K562 treated with DMSO at 1 percent for 24 hours (cell line): ENCODE data around the gene PLEKHN1. TPM values are rescaled to one million over a fixed set of nuclear protein-coding genes. Genes with fewer than 3 reads are reported as not detected.

Source experiments
- total RNA-seq: library from RNA; unstranded; fragments of 300-600 nt; gene quantifications from 2 replicates; pipeline ENCODE4 v1.2.3, GENCODE V29; 2022; ENCODE audit warnings: low read depth; ENCODE audit not compliant: insufficient read depth

Gene PLEKHN1
- total RNA-seq: 0.25 and 0.73 TPM in 2 replicates

DNA sequence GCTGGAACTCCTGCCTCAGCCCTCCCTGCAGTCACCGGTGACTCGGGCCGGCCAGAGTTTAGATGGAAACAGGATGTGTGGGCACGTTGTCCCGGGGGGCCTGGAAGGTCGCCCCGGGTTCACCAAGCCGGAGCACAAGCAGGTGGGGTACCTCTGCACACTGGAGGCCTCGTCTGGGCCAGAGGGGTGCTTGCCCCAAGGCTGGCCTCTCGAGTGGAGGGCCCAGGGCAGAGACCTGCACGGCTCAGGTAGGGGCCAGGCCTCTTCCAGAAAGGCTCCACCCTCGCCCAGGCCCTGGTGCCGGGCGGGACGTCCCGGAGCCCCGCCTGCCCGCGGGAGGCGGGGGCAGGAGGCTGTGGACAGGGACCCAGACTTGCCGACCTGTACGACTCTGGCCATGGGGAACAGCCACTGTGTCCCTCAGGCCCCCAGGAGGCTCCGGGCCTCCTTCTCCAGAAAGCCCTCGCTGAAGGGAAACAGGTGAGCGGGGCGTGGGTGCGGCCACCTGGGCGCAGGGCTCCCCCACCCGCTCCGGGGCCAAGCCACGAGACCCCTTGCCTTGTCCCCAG is at the start of gene PLEKHN1:
Gene PLEKHN1, plus strand, starts transcription at position 348 of the 569 bp plus-strand sequence. Its CDS starts 50 bp downstream, at position 398.

DNA sequence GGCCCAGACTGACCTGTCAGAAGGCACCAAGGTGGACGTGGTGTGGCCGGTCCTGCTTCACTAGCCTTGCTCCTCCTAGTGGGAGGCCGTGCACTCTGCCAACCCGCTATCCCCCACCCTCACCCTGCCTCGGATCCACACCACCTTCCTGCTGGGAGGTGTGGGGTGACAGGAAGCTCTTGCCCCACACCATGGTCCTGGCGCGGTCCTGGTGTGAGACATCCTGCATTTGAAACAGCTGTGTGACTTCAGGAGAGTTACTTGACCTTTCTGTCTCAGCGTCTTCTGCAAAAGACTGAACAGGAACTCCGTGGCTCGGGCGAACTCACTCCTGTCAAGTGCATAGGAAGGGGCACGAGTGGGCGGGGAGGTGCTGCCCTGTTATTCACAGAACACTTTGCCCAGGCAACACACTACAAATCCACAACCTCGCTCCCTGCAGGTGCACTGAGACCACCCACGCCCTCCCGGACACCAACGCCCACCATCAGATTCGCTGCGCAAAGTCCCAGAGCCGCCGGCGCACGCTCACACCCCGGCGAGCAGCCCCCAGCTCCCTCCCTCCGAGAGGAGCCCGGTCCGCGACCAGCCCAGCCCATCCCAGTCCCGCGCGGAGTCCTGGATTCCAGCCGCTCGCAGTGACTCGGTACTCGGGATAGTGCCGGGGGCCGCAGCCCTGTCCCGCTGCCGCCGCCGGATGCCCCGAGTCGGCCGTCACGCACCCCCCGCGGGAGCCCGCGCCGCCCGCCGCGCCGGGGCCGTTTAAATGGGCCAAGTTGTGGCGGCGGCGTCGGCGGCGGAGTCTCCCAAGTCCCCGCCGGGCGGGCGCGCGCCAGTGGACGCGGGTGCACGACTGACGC is 42.9 kb upstream of the PLEKHN1 start, which contains the start of gene SAMD11:
Gene SAMD11, plus strand, starts transcription at position 793 of the 860 bp plus-strand sequence. CDS start 509 bp downstream, outside the sequence.

DNA sequence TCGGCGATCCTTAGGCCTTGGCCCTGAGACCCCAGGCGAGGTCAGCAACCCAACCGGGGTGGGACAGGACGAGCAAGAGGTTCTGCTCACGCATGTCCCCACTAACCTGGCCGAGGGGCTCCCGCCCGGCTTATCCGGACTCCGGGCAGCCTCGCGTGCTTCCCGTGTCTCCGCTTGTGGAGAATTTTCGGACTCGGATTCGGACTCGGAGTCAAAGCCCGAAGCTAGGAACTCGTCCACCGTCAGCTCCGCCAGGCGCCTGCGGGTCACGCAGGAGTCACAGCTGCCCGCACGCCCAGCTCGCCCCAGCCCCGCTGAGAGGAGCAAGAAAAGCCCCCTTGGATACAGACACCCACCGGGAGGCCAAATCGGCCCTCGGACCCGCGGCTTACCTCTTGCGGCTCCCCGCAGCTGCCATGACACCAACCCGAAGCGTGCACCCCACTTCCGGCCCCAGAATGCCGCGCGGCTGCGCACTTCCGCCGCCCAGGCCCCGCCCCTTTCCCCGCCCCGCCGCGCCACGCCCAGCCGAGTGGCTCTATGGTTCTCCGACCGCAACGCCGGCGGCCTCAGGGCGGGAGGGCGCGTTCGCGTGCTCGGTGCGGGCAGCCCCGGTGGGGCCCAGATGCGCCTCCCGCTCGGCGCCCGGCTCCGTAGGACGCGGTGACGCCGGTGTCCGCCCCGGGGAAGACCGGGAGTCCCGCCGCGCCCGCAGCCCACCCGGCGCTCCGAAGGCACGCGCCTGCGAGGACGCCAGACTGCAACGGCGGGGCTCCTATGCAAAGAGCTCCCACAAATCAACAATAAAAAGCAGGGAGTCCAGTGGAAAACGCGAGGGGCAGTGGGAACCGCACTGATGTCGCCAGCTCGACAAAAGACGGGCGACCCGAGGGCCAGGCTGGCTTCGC is 7.2 kb upstream of the PLEKHN1 start, which contains the start of gene NOC2L:
Gene NOC2L, minus strand, starts transcription at position 434 of the 908 bp plus-strand sequence. Its CDS starts 16 bp downstream, at position 418.

GRCh38 chr1:960363-961131 is 5.7 kb upstream of the PLEKHN1 start, which contains the start of gene KLHL17:
KLHL17 (plus strand) TSS chr1:960584; CDS start chr1:960694, 110 bp downstream.

DNA sequence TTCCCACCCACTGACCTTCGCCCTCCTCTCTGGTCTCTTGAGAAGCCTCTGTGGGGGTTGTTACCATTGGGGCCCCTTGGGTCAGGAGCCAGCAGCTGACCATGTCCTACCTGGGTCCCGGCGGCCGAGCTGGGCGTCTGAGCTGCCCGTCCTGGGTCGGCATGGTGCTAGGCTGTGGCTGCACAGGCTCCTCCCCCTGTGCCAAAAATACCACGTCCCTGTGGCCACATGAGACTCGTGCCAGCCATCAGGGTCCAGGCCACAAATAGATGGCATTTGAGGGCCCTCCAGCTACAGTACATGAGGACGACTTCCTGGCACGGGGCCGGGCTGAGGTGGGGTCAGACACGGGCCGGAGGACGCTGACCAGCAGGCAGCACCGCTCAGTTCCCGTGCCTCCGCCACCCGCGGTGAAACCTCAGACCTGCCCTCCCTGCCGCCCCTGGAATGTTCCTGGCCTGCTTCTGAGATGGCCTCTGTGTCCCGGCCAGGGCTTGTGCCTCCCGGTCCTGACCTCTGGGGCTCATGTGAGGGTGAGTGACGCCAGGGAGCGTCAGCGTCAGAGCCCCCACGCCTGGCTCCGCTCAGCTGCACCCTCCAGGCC is 15.8 kb downstream of the PLEKHN1 start, which contains the start of gene PERM1:
Gene PERM1, minus strand, starts transcription at position 139 of the 604 bp plus-strand sequence. CDS start 1,064 bp downstream, outside the sequence.

GRCh38 chr1:999725-1000356 is 33.6 kb downstream of the PLEKHN1 start, which contains the start of gene HES4:
HES4 (minus strand) TSS chr1:1000097; CDS start chr1:999973, 124 bp downstream.

DNA sequence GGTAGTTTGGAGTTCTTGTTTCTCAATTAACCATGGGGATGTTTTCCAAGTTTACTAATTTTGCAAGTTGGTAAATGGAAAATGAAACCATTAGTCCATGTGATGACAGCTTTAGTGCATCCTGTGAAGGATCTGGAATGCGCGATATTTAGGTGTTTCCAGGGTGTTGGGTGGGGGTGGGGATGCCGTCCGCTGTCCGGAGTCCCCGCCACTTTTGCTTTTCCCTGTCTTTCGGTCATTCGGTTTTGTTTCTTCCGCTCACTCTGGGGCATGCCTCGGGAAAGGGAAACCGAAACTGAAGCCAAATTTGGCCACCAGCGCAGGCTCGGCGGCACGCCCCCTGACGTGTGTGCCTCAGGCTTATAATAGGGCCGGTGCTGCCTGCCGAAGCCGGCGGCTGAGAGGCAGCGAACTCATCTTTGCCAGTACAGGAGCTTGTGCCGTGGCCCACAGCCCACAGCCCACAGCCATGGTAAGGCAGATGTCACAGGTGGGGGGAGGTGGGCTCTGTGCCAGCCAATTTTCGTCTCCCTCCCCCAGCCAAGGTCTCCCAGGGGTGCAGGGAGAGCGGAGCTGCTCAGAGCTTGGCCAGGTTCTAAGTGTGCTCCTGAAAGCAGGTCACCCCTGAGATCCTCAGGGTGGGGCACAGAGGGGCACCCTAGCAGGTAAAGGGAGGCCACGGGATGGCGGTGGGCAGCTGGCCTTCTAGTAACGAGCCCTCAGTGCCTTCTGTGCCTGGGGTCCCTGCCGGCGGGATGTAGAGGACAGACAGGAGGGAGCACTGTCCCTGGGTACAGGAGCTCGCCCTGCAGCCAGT is 47.0 kb downstream of the PLEKHN1 start, which contains the start of gene ISG15:
Gene ISG15, plus strand, starts transcription at position 393 of the 817 bp plus-strand sequence. Its CDS starts 77 bp downstream, at position 470.

GRCh38 chr1:1020000-1020404 is 53.7 kb downstream of the PLEKHN1 start, which contains the start of gene AGRN:
AGRN (plus strand) TSS chr1:1020120; CDS start chr1:1020173, 53 bp downstream.

Other genes starting within 250 kb of the PLEKHN1 start
- 20.5 and 21.7 TPM in 2 replicates for gene SAMD11, start 42.6 kb upstream of the PLEKHN1 start, total RNA-seq
- gene NOC2L, start 7.2 kb upstream of the PLEKHN1 start, total RNA-seq: 177 and 179 TPM in 2 replicates
- 15.8 and 20.6 TPM in 2 replicates for gene KLHL17, start 5.9 kb upstream of the PLEKHN1 start, total RNA-seq
- gene PERM1, start 15.6 kb downstream of the PLEKHN1 start, total RNA-seq: 0.34 TPM in 1 of 2 replicates, not detected in the other
- 27.9 and 28.9 TPM in 2 replicates for gene HES4, start 33.6 kb downstream of the PLEKHN1 start, total RNA-seq
- 110 and 141 TPM in 2 replicates for gene ISG15, start 47.0 kb downstream of the PLEKHN1 start, total RNA-seq
- gene AGRN, start 53.6 kb downstream of the PLEKHN1 start, total RNA-seq: 83.0 and 97.6 TPM in 2 replicates
- gene RNF223, start 107.8 kb downstream of the PLEKHN1 start, total RNA-seq: not detected in 2 replicates
- 20.6 and 26.3 TPM in 2 replicates for gene C1orf159, start 149.6 kb downstream of the PLEKHN1 start, total RNA-seq
- gene TTLL10, start 207.4 kb downstream of the PLEKHN1 start, total RNA-seq: not detected in 2 replicates
- gene TNFRSF18, start 240.1 kb downstream of the PLEKHN1 start, total RNA-seq: not detected in 2 replicates
- gene TNFRSF4, start 247.7 kb downstream of the PLEKHN1 start, total RNA-seq: 0.75 and 1.9 TPM in 2 replicates